HepG2 (cell line): ENCODE measurements around the gene OVOL3. TPM values are rescaled to one million over a fixed set of nuclear protein-coding genes. Genes with fewer than 3 reads are reported as not detected.

Source experiments
- ASH2L ChIP-seq: fragments of 300-600, 200-600 bp; sonication (generic); IDR thresholded peaks from 2 replicates; pipeline ENCODE4 v1.7.0; 2017; ENCODE audit warnings: low read depth, mild to moderate bottlenecking, moderate library complexity, mixed read lengths, low read length; ENCODE audit not compliant: insufficient read length
- CBX2 ChIP-seq, 2 experiments: fragments of 200-600 bp in 1 of 2; sonication (generic); formaldehyde crosslinking in 1 of 2; IDR thresholded peaks; 2 replicates each; pipeline versions ENCODE4 v1.7.0 to v1.8.1; 2018 to 2022; ENCODE audit warnings: low read depth in 2 of 2, low read length in 1 of 2, mild to moderate bottlenecking in 1 of 2, missing genetic modification reagents in 1 of 2
- EZH2 ChIP-seq: conservative IDR thresholded peaks from 2 replicates; pipeline ENCODE4 v1.6.1; 2012; ENCODE audit warnings: mild to moderate bottlenecking, low read depth, low read length, moderate library complexity
- HES4 ChIP-seq: sonication (generic); formaldehyde crosslinking; IDR thresholded peaks from 2 replicates; pipeline ENCODE4 v1.9.0; 2021; ENCODE audit warnings: mild to moderate bottlenecking, missing genetic modification reagents, borderline replicate concordance
- NFIC ChIP-seq: IDR thresholded peaks from 2 replicates; pipeline ENCODE4 v1.6.1; 2012; ENCODE audit warnings: mild to moderate bottlenecking, low read length, inconsistent platforms
- NFKB2 ChIP-seq: sonication (generic); formaldehyde crosslinking; IDR thresholded peaks from 2 replicates; pipeline ENCODE4 v1.4.0; 2020; ENCODE audit warnings: missing genetic modification reagents, borderline replicate concordance
- RFX1 ChIP-seq: fragments of 450-650 bp; IDR thresholded peaks from 2 replicates; pipeline ENCODE4 v1.6.1; 2017
- TRIM24 ChIP-seq: sonication (generic); formaldehyde crosslinking; IDR thresholded peaks from 2 replicates; pipeline ENCODE4 v1.8.0; 2022; ENCODE audit warnings: mild to moderate bottlenecking, missing genetic modification reagents
- ZNF33B ChIP-seq: sonication (generic); formaldehyde crosslinking; IDR thresholded peaks from 2 replicates; pipeline ENCODE4 v1.5.1; 2020; ENCODE audit warnings: mild to moderate bottlenecking, missing genetic modification reagents
- ZNF563 ChIP-seq: sonication (generic); formaldehyde crosslinking; IDR thresholded peaks from 2 replicates; pipeline ENCODE4 v1.8.0; 2022; ENCODE audit warnings: mild to moderate bottlenecking, moderate library complexity, missing genetic modification reagents
- polyA plus RNA-seq, 8 experiments: library from polyadenylated mRNA; depleted of rRNA in 3 of 8; stranded (reverse) in 7 of 8; unstranded in 1 of 8; fragments of >200 nt; fragmentation: Illumina TruSeq in 4 of 8; extraction: Trizol in 4 of 8; gene quantifications; 2 replicates each; pipeline versions ENCODE4 v1.2.1 to v1.2.3, GENCODE V29; 2011 to 2016; ENCODE audit warnings: low read depth in 4 of 8, missing spikeins in 1 of 8, mixed read lengths in 1 of 8; ENCODE audit not compliant: insufficient read depth in 1 of 8
- total RNA-seq, 5 experiments: library from RNA; depleted of rRNA; stranded (reverse); fragments of >200 nt; fragmentation: Illumina TruSeq; extraction: Trizol; gene quantifications; 2 replicates each; pipeline ENCODE4 v1.2.3, GENCODE V29; 2016; ENCODE audit warnings: low read depth in 1 of 5
- TF ChIP-seq, protein P1 (sequence below): sonication (generic); formaldehyde crosslinking; IDR thresholded peaks from 2 replicates; pipeline ENCODE4 v1.5.0; 2020; ENCODE audit warnings: missing genetic modification reagents, mild to moderate bottlenecking, borderline replicate concordance
- TF ChIP-seq, protein P2 (sequence below): sonication (generic); formaldehyde crosslinking; conservative IDR thresholded peaks from 2 replicates; pipeline ENCODE4 v1.4.0; 2020; ENCODE audit warnings: missing genetic modification reagents
- TF ChIP-seq, protein P3 (sequence below): sonication (generic); formaldehyde crosslinking; IDR thresholded peaks from 2 replicates; pipeline ENCODE4 v1.4.0; 2020; ENCODE audit warnings: missing genetic modification reagents
- TF ChIP-seq, protein P4 (sequence below): fragments of 450-650 bp; IDR thresholded peaks from 2 replicates; pipeline ENCODE4 v1.6.1; 2017
- TF ChIP-seq, protein P5 (sequence below): IDR thresholded peaks from 2 replicates; pipeline ENCODE4 v1.6.1; 2012; ENCODE audit warnings: low read depth, low read length, improper control_type of control experiment
- TF ChIP-seq, protein P6 (sequence below): IDR thresholded peaks from 2 replicates; pipeline ENCODE4 v1.6.1; 2016; ENCODE audit warnings: missing genetic modification reagents, missing compliant biosample characterization
- TF ChIP-seq, protein P7 (sequence below): sonication (generic); formaldehyde crosslinking; IDR thresholded peaks from 2 replicates; pipeline ENCODE4 v1.5.0; 2020; ENCODE audit warnings: missing genetic modification reagents

The OVOL3 gene
- total and polyA plus RNA-seq, 2 of the 13 experiments (the other 11 are each of a cell fraction or from before 2014, with no cell fraction given) = not detected

DNA sequence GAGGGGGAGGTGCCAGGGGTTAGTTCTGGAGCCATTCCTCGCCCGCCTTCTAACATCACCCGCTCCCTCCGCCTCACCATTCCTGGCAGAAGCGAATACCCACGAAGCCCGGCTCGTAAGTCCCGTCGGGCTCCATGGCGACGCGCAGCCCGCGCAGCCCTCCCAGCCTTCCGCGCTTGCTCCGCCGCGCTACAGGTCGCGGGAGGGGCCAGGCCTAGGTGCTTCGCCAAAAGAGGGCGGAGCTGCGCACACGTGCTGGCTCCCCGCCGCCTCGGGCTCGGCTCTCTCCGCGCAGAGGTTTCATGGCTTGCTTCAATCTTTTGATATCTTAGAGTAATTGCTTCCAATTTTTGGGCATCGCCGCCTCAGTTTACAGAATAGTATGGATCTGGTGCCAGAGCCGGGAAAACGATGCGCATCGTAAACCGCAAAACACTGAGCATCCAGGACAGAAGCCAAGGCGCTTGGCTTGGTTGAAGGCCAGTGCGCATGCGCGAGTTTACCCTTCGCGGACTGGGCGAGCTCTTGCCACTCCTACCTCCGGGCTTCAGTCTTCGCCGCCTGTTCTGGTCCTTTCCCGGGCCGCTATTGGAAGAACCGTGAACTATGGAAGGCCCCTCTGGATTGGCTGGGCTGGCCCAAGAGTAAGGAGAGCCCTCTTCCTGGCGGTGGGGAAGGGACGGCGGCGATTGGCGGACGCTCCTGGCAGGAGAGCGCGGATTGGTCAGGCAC lies 3.9 kb downstream of the OVOL3 start, which contains the start of gene POLR2I (continued):
- TF ChIP-seq CBX2 (IDR thresholded peaks at IDR 0.05; ENCODE audit: low read depth, low read length) (no peak), CBX2 (CRISPR knock-in tag; IDR thresholded peaks at IDR 0.05; ENCODE audit: low read depth) (no peak), NFKB2 (CRISPR knock-in tag) (peak; percentile 95; the same call in 1 of the 2 replicates), NFIC (no peak), ZNF563 (CRISPR knock-in tag) (peak; percentile 80), EZH2 (no peak), ZNF33B (CRISPR knock-in tag) (peak; percentile 84; the same call in 1 of the 2 replicates), ASH2L (peak; percentile 92), RFX1 (peak; percentile 69), TRIM24 (CRISPR knock-in tag) (no peak), HES4 (CRISPR knock-in tag) (peak; percentile 85; the same call in 1 of the 2 replicates)
- TF ChIP-seq, protein P1, sequence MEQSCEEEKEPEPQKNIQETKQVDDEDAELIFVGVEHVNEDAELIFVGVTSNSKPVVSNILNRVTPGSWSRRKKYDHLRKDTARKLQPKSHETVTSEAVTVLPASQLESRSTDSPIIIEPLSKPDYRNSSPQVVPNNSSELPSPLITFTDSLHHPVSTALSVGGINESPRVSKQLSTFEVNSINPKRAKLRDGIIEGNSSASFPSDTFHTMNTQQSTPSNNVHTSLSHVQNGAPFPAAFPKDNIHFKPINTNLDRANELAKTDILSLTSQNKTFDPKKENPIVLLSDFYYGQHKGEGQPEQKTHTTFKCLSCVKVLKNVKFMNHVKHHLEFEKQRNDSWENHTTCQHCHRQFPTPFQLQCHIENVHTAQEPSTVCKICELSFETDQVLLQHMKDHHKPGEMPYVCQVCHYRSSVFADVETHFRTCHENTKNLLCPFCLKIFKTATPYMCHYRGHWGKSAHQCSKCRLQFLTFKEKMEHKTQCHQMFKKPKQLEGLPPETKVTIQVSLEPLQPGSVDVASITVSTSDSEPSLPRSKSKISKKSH (CRISPR knock-in tag) = peak; percentile 82
- TF ChIP-seq, protein P2, sequence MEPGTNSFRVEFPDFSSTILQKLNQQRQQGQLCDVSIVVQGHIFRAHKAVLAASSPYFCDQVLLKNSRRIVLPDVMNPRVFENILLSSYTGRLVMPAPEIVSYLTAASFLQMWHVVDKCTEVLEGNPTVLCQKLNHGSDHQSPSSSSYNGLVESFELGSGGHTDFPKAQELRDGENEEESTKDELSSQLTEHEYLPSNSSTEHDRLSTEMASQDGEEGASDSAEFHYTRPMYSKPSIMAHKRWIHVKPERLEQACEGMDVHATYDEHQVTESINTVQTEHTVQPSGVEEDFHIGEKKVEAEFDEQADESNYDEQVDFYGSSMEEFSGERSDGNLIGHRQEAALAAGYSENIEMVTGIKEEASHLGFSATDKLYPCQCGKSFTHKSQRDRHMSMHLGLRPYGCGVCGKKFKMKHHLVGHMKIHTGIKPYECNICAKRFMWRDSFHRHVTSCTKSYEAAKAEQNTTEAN (CRISPR knock-in tag) = peak; percentile 90
- TF ChIP-seq, protein P3, sequence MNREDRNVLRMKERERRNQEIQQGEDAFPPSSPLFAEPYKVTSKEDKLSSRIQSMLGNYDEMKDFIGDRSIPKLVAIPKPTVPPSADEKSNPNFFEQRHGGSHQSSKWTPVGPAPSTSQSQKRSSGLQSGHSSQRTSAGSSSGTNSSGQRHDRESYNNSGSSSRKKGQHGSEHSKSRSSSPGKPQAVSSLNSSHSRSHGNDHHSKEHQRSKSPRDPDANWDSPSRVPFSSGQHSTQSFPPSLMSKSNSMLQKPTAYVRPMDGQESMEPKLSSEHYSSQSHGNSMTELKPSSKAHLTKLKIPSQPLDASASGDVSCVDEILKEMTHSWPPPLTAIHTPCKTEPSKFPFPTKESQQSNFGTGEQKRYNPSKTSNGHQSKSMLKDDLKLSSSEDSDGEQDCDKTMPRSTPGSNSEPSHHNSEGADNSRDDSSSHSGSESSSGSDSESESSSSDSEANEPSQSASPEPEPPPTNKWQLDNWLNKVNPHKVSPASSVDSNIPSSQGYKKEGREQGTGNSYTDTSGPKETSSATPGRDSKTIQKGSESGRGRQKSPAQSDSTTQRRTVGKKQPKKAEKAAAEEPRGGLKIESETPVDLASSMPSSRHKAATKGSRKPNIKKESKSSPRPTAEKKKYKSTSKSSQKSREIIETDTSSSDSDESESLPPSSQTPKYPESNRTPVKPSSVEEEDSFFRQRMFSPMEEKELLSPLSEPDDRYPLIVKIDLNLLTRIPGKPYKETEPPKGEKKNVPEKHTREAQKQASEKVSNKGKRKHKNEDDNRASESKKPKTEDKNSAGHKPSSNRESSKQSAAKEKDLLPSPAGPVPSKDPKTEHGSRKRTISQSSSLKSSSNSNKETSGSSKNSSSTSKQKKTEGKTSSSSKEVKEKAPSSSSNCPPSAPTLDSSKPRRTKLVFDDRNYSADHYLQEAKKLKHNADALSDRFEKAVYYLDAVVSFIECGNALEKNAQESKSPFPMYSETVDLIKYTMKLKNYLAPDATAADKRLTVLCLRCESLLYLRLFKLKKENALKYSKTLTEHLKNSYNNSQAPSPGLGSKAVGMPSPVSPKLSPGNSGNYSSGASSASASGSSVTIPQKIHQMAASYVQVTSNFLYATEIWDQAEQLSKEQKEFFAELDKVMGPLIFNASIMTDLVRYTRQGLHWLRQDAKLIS (CRISPR knock-in tag) = no peak
- TF ChIP-seq, protein P4, sequence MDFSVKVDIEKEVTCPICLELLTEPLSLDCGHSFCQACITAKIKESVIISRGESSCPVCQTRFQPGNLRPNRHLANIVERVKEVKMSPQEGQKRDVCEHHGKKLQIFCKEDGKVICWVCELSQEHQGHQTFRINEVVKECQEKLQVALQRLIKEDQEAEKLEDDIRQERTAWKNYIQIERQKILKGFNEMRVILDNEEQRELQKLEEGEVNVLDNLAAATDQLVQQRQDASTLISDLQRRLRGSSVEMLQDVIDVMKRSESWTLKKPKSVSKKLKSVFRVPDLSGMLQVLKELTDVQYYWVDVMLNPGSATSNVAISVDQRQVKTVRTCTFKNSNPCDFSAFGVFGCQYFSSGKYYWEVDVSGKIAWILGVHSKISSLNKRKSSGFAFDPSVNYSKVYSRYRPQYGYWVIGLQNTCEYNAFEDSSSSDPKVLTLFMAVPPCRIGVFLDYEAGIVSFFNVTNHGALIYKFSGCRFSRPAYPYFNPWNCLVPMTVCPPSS = no peak
- TF ChIP-seq, protein P5, sequence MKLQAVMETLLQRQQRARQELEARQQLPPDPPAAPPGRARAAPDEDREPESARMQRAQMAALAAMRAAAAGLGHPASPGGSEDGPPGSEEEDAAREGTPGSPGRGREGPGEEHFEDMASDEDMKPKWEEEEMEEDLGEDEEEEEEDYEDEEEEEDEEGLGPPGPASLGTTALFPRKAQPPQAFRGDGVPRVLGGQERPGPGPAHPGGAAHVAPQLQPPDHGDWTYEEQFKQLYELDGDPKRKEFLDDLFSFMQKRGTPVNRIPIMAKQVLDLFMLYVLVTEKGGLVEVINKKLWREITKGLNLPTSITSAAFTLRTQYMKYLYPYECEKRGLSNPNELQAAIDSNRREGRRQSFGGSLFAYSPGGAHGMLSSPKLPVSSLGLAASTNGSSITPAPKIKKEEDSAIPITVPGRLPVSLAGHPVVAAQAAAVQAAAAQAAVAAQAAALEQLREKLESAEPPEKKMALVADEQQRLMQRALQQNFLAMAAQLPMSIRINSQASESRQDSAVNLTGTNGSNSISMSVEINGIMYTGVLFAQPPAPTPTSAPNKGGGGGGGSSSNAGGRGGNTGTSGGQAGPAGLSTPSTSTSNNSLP = no peak
- TF ChIP-seq, protein P6, sequence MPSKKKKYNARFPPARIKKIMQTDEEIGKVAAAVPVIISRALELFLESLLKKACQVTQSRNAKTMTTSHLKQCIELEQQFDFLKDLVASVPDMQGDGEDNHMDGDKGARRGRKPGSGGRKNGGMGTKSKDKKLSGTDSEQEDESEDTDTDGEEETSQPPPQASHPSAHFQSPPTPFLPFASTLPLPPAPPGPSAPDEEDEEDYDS (CRISPR knock-in tag) = peak; percentile 12; the same call in 1 of the 2 replicates
- TF ChIP-seq, protein P7, sequence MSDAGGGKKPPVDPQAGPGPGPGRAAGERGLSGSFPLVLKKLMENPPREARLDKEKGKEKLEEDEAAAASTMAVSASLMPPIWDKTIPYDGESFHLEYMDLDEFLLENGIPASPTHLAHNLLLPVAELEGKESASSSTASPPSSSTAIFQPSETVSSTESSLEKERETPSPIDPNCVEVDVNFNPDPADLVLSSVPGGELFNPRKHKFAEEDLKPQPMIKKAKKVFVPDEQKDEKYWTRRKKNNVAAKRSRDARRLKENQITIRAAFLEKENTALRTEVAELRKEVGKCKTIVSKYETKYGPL = peak; percentile 82
